HG03060 (cell line): ENCODE measurements around the gene CHCHD6.

ENCODE experiments used
- ATAC-seq: cut with Tn5 transposase; IDR thresholded peaks from one replicate; pipeline ENCODE4 v1.9.1; 2021; ENCODE audit warnings: low read depth, moderate number of reproducible peaks; ENCODE audit not compliant: unreplicated experiment

Gene CHCHD6

DNA sequence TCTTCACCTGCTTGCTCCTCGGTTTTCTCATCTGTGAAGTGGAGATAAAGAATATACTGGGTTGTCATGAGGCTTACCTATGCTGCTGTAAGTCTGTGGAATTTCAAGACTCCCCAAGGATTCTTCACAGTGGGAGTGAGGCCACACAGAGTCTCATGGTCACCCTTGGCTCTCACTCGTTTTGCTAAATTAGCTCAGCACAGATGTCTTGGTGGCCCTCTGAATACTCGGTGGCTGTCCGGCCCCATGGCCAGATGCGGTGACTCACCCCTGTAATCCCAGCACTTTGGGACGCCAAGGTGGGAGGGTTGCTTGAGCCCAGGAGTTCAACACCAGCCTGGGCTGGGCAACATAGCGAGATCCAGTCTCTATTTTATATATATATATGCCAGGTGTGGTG lies 5.0 kb upstream of the CHCHD6 start:
- no peak for ATAC-seq

- peak; percentile 10 for ATAC-seq
Observed at GRCh38 chr3:126704494-126705214, 614 bp downstream of the CHCHD6 start.

- no peak for ATAC-seq
Observed at GRCh38 chr3:126706631-126707030, 2.6 kb downstream of the CHCHD6 start.

DNA sequence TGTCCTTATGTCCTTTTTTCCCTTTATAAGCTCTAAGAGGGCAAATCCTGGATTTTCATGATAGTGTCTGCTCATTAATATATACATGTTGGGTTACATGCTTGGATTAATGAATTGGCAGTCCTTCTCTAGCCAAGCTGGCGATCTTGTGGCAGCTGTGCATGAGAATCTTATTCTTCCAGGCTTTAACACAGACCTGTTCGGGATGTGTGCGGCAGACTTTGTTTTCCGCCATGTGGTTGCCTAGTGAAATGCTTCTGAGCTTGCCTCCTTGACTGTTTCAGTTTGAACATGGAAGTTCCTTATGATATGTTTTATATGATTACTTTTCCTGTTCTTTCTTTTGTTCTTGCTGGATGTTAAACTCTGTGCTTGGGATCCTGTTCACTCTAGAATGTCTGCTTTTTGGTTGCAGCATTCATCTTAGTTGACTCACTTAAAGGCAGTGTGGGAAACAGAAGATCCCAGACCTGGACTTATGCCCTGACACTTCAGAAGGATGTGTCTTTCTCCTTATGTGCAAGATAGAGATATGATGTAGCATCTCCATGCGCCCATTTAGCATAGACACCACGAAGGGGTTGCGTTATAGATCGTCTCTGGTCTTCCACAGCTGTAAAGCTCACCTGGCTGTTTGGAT lies 7.2 kb downstream of the CHCHD6 start:
- no peak for ATAC-seq

- no peak for ATAC-seq
Observed at GRCh38 chr3:126713199-126713598, 9.2 kb downstream of the CHCHD6 start.

- no peak for ATAC-seq
Observed at GRCh38 chr3:126714276-126714900, 10.3 kb downstream of the CHCHD6 start.

DNA sequence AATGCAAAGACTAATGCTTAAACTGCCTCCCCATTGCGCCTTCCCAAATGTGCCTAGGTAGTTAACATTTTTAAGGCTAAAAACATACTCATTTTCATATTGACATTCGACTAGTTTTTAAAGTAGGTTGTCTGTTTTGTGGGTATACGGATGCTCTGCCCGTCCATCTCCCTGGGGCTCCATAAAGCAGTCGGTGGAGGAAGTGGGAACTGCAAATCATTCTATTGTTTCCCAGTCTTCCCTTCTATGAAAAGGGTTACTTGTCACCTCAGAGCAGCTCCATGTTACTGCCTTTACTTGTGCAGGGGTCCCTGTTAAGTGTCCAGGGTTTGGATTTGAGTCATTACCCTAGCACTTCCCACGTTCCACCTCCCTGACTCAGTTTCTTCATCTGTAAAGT lies 10.9 kb downstream of the CHCHD6 start:
- ATAC-seq: no peak

DNA sequence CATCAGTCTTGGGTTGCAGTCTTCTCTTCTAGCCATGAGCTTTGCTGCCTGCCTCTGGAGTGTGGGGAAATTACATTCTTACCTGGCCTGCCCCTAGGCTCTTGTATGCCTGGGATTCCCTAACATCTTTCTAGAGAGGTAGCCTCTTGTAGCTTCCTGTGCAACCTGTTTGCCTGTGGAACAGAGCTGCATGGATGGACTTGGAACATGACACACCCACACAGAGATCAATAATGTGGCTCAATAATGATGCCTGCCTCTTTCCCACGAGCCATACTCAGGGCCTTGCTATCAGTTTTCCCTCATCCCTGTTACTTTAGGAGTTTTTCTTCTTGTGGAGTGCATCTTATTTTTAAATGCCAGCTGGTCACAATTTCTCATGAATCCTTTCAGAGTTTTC lies 11.4 kb downstream of the CHCHD6 start:
- no peak for ATAC-seq

GRCh38 chr3:126716057-126716456 lies 12.0 kb downstream of the CHCHD6 start:
- no peak for ATAC-seq

DNA sequence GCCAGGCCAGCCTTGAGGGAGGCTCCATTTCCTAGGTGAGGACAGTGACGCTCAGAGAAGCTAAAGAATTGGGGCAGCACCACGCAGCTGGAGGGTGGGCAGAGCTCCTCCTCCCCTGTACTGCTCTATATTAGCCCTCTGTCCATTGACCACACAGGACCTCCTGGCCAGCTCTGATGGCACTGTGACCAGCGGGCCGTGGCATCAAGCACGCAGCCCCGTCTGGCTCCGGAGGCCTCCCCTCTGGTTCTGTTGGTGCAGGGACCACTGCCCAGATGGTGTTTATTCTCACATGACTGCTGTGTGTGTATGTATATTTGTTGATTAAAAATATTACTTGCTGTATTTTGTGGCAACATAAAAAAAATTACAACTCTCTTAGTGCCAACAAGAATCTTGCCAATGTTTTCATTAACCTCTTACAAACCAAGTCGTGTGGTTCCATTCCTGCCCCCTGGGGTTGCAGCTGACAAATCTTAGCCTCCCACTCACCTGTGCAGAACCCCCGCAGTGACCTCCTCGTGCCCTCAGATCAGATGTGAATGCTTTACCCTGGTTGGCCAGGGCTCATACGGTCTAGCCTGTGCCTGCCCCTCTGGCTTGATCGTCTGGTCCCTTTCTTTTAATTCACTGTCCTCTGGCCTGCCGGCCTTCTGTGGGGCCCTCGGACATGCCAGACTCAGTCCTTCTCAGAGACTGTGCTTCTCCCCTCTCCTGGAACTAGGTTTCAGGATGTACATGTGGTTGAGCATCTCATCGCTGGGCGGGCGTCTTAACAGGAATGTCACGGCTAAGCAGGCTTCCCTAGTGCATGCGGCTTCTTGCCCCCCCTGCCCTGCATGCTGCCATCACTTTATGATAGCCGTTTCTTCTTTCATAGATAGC lies 14.8 kb downstream of the CHCHD6 start:
- no peak for ATAC-seq

GRCh38 chr3:126720596-126720995 lies 16.6 kb downstream of the CHCHD6 start:
- ATAC-seq: no peak

DNA sequence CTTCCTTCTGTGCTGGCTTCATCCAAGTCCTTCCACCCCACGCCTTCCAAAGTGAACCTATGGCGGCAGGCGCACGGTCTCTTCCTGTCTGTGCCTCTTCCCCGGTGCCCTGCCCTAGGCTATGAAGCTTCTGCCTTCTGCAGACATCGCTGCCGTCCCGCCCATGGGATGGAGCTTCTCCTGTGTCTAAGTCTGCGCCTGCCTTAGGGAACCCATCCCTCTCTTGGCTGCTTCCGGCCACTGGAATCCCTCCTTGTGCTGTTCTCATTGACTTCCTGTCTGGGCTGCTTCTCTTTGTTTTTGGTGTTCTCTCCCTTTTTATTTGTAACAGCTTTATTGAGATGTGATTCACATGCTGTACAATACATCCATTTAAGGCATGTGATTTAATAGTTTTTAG lies 17.2 kb downstream of the CHCHD6 start:
- no peak for ATAC-seq

GRCh38 chr3:126723237-126723636 lies 19.2 kb downstream of the CHCHD6 start:
- ATAC-seq: no peak

DNA sequence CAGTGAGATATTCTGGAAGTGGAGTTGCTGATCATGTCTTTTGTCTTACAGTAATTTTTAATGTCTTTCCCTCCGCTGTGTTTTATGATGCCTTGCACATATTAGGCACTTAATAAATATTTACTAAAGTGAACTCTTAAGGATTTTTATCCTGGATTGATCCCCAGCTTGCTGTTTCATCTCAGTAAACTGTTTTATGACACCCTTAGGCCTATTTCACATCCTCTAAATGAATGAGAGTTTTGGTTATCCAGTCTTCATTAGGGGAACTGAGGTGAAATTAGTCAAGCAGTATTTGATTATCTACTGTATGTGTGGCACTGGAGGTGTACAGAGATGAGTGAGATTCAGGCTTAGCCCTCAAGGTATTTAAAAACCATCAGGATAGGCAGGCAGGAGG lies 19.8 kb downstream of the CHCHD6 start:
- ATAC-seq: no peak

- no peak for ATAC-seq
Observed at GRCh38 chr3:126728680-126729079, 24.6 kb downstream of the CHCHD6 start.

GRCh38 chr3:126730376-126730775 lies 26.3 kb downstream of the CHCHD6 start:
- no peak for ATAC-seq

DNA sequence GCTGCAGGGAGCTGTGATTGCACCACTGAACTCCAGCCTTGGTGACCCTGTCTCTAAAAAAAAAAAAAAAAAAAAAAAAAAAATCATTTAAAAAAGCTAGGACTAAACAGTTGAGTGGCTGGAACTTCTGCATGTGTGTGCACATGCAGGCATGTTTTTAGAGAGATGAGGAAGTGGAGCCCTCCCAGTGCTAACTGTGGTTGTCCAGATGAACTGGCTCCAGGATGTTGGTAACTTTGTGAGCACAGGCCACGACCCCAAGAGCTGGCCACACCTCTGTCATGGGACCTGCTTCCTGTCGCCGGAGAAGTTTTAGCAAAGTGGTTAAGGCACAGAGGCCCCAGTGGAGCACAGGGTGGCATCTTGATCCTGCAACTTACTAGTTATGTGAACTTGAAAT lies 27.0 kb downstream of the CHCHD6 start:
- no peak for ATAC-seq

GRCh38 chr3:126732281-126733060 lies 28.4 kb downstream of the CHCHD6 start:
- ATAC-seq: no peak

DNA sequence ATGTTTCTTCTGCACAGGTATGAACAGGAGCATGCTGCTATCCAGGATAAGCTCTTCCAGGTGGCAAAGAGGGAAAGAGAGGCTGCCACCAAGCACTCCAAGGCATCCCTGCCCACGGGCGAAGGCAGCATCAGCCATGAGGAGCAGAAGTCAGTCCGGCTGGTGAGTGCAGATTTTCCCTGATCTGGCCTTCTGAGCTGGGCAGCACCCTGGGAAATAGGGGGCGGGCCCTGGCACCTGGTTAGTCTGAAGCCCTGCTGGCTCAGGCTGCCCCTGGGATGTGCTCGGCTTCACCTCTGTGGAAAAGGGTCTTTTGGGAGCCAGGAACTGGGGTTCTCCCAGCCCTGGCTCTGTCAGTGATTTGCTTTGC lies 29.0 kb downstream of the CHCHD6 start:
- no peak for ATAC-seq

- ATAC-seq: no peak
Observed at GRCh38 chr3:126734106-126734723, 30.2 kb downstream of the CHCHD6 start.
